Erythroblast (primary cell): Measurements from ENCODE around the gene PKP2.

Experiments used
- GATA1 ChIP-seq: IDR thresholded peaks from 2 replicates; pipeline ENCODE4 v1.6.1; 2011; ENCODE audit warnings: low read depth, mild to moderate bottlenecking, control low read depth, low read length, moderate library complexity
- POLR2A ChIP-seq: IDR thresholded peaks from 2 replicates; pipeline ENCODE4 v1.6.1; 2011; ENCODE audit warnings: mild to moderate bottlenecking, low read length

DNA sequence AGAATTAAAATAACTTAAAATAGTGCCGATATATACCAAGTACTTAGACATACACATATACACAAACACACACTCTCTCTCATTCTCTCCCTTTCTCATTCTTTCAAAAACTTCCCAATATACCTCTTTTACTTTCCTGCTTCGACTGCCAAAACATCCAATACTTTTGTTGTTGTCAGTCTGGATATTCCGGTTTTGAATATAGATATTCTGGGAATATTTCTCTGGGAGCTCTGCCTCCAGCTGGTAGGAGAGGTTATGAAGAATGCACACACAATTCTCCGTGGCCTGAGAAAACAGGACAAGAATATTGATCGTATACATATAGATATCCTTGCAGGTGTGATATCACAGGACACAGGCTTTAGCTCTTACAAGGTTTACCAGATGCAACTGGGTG, 74.2 kb downstream of the PKP2 start:
- TF ChIP-seq POLR2A, result no peak
- no peak for TF ChIP-seq GATA1
